ENCODE results near the gene BARD1. TPM values are rescaled to one million over a fixed set of nuclear protein-coding genes. Genes with fewer than 3 reads are reported as not detected.
"Not testable (repeated sequence)": the region's sequence is repeated elsewhere in the genome, so short reads cannot be mapped to it uniquely, and the experiment has no call there.

The BARD1 gene
- total RNA-seq, 2 donors from 2014 or later, result 22.7 to 35.9 TPM

GRCh38 chr2:214696681-214697080 lies 112.8 kb downstream of the BARD1 start:
- Mint-ChIP-seq H3K4me3 (no peak overlapping the region), H3K9me3 (peaks cover 10% of the 10 kb centered on the region), H3K27me3 (ENCODE audit: insufficient read depth) (no peaks in the 10 kb centered on the region), H3K27ac (no peak overlapping the region), H3K36me3 (ENCODE audit: low read depth) (no peaks in the 10 kb centered on the region), H3K4me1 (no peaks in the 10 kb centered on the region)
- TF ChIP-seq CTCF (conservative IDR thresholded peaks at IDR 0.05), result no peak
- no peaks in the 10 kb centered on the region for H3K36me3 ChIP-seq (ENCODE audit: control insufficient read depth, insufficient read depth, low read length)
- H3K27ac ChIP-seq (ENCODE audit: low read depth, low read length), result no peak overlapping the region
- DNase-seq, result no peak
- H3K9me3 ChIP-seq (ENCODE audit: control insufficient read depth, low read length), result peaks cover 9% of the 10 kb centered on the region
- no peaks in the 10 kb centered on the region for H3K27me3 ChIP-seq (ENCODE audit: control insufficient read depth, insufficient read depth, low read length, poor library complexity, severe bottlenecking)
- H3K4me1 ChIP-seq (ENCODE audit: control insufficient read depth, insufficient read depth, low read length), result no peaks in the 10 kb centered on the region
- no peak overlapping the region for H3K9ac ChIP-seq (ENCODE audit: extremely low read depth, low read length, poor library complexity, severe bottlenecking)
- no peak overlapping the region for H3K4me3 ChIP-seq (ENCODE audit: low read length)

- Histone ChIP-seq H3K4me1 (ENCODE audit: control insufficient read depth, insufficient read depth, low read length) (no peaks in the 10 kb centered on the region), H3K4me3 (ENCODE audit: low read length) (no peak overlapping the region), H3K9me3 (ENCODE audit: control insufficient read depth, low read length) (peaks cover 1% of the 10 kb centered on the region), H3K9ac (ENCODE audit: extremely low read depth, low read length, poor library complexity, severe bottlenecking) (no peak overlapping the region), H3K27me3 (ENCODE audit: control insufficient read depth, insufficient read depth, low read length, poor library complexity, severe bottlenecking) (no peaks in the 10 kb centered on the region), H3K36me3 (ENCODE audit: control insufficient read depth, insufficient read depth, low read length) (no peaks in the 10 kb centered on the region), H3K27ac (ENCODE audit: low read depth, low read length) (no peak overlapping the region)
- Mint-ChIP-seq H3K9me3 (peaks cover 5% of the 10 kb centered on the region), H3K36me3 (ENCODE audit: low read depth) (no peaks in the 10 kb centered on the region), H3K27me3 (ENCODE audit: insufficient read depth) (no peaks in the 10 kb centered on the region), H3K4me3 (no peak overlapping the region), H3K27ac (no peak overlapping the region), H3K4me1 (no peaks in the 10 kb centered on the region)
- no peak for DNase-seq
- no peak for TF ChIP-seq CTCF (conservative IDR thresholded peaks at IDR 0.05)
- 94% methylated on average over 1 of the region's 1 CpG; no CpG with 5 or more reads in 1 of the 2 experiments for WGBS, 2 experiments (ENCODE audit: insufficient coverage in 1 of 2, insufficient read length in 1 of 2)
Observed at GRCh38 chr2:214695789-214696188, 113.7 kb downstream of the BARD1 start.

GRCh38 chr2:214683557-214683956 lies 125.9 kb downstream of the BARD1 start:
- peak overlapping the region; percentile 64 for H3K4me3 ChIP-seq (ENCODE audit: low read length)
- not testable (repeated sequence) for H3K9me3 Mint-ChIP-seq; H3K27ac ChIP-seq (ENCODE audit: low read depth, low read length); H3K4me1 ChIP-seq (ENCODE audit: control insufficient read depth, insufficient read depth, low read length); DNase-seq; H3K27me3 Mint-ChIP-seq (ENCODE audit: insufficient read depth); H3K27me3 ChIP-seq (ENCODE audit: control insufficient read depth, insufficient read depth, low read length, poor library complexity, severe bottlenecking); H3K4me1 Mint-ChIP-seq; H3K9me3 ChIP-seq (ENCODE audit: control insufficient read depth, low read length); H3K36me3 ChIP-seq (ENCODE audit: control insufficient read depth, insufficient read depth, low read length); H3K36me3 Mint-ChIP-seq (ENCODE audit: low read depth); H3K9ac ChIP-seq (ENCODE audit: extremely low read depth, low read length, poor library complexity, severe bottlenecking)
- H3K27ac Mint-ChIP-seq, result peak overlapping the region; percentile 87
- WGBS, 2 experiments (ENCODE audit: insufficient coverage in 1 of 2, insufficient read length in 1 of 2), result 6% methylated on average over 4 of the region's 12 CpGs; no CpG with 5 or more reads in 1 of the 2 experiments
- H3K4me3 Mint-ChIP-seq, result peak overlapping the region; percentile 73

GRCh38 chr2:214679736-214680135 lies 129.7 kb downstream of the BARD1 start:
- no peak for TF ChIP-seq CTCF (conservative IDR thresholded peaks at IDR 0.05)
- 100% methylated on average over 1 of the region's 1 CpG; no CpG with 5 or more reads in 1 of the 2 experiments for WGBS, 2 experiments (ENCODE audit: insufficient coverage in 1 of 2, insufficient read length in 1 of 2)
- no peaks in the 10 kb centered on the region for H3K9me3 ChIP-seq (ENCODE audit: control insufficient read depth, low read length)
- H3K9ac ChIP-seq (ENCODE audit: extremely low read depth, low read length, poor library complexity, severe bottlenecking), result no peak overlapping the region
- H3K27me3 ChIP-seq (ENCODE audit: control insufficient read depth, insufficient read depth, low read length, poor library complexity, severe bottlenecking), result no peaks in the 10 kb centered on the region
- peaks cover 5% of the 10 kb centered on the region for H3K9me3 Mint-ChIP-seq
- no peak overlapping the region for H3K27ac ChIP-seq (ENCODE audit: low read depth, low read length)
- no peaks in the 10 kb centered on the region for H3K27me3 Mint-ChIP-seq (ENCODE audit: insufficient read depth)
- H3K4me1 Mint-ChIP-seq, result peaks cover 3% of the 10 kb centered on the region
- H3K36me3 ChIP-seq (ENCODE audit: control insufficient read depth, insufficient read depth, low read length), result no peaks in the 10 kb centered on the region
- H3K4me3 ChIP-seq (ENCODE audit: low read length), result no peak overlapping the region
- no peaks in the 10 kb centered on the region for H3K36me3 Mint-ChIP-seq (ENCODE audit: low read depth)
- no peak overlapping the region for H3K4me3 Mint-ChIP-seq
- no peak for DNase-seq
- H3K4me1 ChIP-seq (ENCODE audit: control insufficient read depth, insufficient read depth, low read length), result no peaks in the 10 kb centered on the region
- H3K27ac Mint-ChIP-seq, result no peak overlapping the region
